ENCODE measurements around the gene ETV3L.

GRCh38 chr1:157115429-157115838 is 15.8 kb upstream of the ETV3L start:
- TF ChIP-seq YY1 (IDR thresholded peaks at IDR 0.05; ENCODE audit: insufficient read depth, insufficient read length) (no peak), SUZ12 (IDR thresholded peaks at IDR 0.05; ENCODE audit: extremely low read depth, insufficient read depth, insufficient read length) (no peak), ZNF274 (IDR thresholded peaks at IDR 0.05; ENCODE audit: low read depth, low read length) (no peak)

Measured in NT2/D1 (cell line).